ENCODE results near the gene HS6ST1.

DNA sequence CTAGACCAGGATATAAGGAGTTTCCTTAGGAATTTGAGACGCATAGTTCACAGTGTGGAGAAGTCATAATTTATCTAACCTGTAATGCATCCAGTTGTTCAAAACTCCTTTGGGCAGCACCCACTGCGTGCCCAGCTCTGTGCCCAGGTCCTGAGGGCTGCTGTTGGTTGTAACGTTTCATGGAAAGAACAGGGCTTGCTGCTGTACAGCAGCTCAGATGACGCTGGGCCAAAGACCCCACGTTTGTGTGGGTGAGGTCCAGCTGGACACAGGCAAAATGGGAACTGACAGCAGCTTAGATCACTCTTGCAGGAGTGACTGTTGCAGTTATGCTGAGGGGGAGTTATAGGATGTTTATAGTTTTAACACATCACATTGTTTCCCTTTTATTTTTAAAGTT lies 30.0 kb upstream of the HS6ST1 start:
- TF ChIP-seq, protein P1, sequence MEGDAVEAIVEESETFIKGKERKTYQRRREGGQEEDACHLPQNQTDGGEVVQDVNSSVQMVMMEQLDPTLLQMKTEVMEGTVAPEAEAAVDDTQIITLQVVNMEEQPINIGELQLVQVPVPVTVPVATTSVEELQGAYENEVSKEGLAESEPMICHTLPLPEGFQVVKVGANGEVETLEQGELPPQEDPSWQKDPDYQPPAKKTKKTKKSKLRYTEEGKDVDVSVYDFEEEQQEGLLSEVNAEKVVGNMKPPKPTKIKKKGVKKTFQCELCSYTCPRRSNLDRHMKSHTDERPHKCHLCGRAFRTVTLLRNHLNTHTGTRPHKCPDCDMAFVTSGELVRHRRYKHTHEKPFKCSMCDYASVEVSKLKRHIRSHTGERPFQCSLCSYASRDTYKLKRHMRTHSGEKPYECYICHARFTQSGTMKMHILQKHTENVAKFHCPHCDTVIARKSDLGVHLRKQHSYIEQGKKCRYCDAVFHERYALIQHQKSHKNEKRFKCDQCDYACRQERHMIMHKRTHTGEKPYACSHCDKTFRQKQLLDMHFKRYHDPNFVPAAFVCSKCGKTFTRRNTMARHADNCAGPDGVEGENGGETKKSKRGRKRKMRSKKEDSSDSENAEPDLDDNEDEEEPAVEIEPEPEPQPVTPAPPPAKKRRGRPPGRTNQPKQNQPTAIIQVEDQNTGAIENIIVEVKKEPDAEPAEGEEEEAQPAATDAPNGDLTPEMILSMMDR (IDR thresholded peaks at IDR 0.05) = no peak
- no peak for TF ChIP-seq EZH2phosphoT487 (IDR thresholded peaks at IDR 0.05)

All from neural progenitor cell (in vitro differentiated cells).